Glomerular visceral epithelial cell (primary cell): ENCODE measurements around the gene DIS3L2.
A peak's percentile ranks its signal among the peaks of the same experiment; 100 is the strongest.

Experiments used
- DNase-seq: peaks from one replicate; pipeline ENCODE4 v3.0.0-alpha.2; 2016; ENCODE audit errors: extremely low spot score

The DIS3L2 gene

DNA sequence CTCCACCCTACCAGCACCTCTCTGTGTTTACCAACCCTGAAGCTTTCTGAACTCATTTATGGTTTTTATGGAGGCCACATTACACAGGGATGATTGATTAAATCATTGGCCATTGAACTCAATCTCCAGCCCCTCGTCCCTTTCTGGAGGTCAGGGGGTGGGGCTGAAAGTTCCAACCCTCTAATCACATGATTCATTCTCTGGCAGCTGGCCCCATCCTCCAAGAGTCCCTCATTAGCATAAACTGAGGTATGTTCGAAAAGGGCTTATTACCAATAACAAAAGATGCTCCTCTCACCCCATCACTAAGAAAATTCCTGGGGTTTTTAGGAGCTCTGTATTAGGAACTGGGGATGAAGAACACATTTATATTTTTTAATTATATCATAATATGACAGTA is 92.3 kb downstream of the DIS3L2 start:
- DNase-seq = no peak

DNA sequence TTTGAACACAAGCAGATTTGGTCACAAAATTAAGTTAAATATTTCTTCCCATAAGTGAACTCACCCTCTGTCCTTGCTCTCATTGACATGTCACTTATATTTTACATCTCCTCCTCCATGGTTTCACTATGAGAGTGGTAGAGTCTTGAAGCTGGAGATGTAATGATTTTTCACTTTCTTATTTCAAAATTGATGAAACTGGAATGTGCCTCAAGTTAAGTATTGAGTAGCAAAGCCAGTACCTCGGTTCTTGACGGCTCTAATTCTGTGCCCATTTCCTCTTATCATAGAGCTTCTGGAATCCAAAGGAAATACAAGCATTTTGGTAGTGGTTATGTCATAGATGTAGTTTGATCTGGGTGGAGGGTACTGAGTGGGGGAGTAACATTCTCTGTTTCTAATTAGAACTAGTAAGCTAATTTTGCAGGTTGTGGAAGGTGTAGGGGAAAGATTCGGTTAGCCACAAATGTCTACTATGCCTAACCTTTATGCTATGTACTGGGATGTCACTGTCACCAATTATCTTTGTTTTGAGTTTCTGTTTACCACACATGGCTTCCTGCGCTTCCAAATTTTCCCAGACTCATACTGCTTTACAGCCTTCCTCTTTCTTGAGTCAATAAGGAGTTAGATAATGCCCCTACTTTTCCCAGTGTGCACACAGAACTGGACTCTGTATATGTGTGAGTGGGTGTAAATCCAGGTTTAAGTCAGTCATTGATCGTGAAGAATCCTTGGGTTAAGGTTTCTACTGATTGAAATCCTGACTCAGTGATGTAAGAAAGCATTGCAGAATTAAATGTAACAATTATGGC is 96.8 kb downstream of the DIS3L2 start:
- DNase-seq = no peak

DNA sequence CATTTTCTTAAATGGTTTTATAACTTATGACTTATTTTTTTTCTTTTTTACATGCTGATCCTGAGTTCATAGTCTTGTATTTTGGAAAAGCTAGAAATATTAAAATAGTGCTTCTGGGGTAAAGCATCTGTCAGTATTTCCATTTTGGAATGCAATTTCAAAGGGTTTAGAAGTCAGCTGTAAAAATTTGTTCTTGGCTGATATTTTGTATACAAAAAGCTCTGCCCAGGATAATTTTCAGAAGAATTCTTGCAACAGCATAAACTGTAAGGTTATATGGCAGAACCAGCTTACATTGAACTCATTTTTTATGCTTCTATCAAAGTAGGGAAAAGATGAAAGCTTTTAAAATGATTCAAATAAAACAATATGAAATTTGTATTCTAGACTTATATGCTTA is 97.4 kb downstream of the DIS3L2 start:
- DNase-seq = no peak

- no peak for DNase-seq
Observed at GRCh38 chr2:232061265-232061664, 99.8 kb downstream of the DIS3L2 start.

- no peak for DNase-seq
Observed at GRCh38 chr2:232073026-232073425, 111.5 kb downstream of the DIS3L2 start.

DNA sequence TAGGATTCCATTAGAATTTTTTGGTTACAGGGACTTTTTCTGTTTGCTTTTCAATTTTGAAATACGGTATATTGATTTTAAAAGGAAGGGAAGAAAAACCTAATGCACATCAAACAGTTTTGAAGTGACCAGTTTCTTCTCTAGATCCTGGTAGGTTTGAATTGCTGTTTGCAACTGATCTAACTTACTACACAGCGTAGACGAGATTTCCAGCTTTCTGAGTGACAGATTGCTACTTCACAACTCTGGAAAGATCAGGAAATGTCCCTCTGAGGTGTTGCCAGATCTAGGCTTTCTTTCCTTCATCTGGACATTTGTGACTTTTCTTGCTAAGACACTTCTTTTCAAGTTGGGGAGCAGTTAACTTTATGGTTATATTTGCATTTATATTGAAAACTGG is 112.2 kb downstream of the DIS3L2 start:
- DNase-seq = no peak

DNA sequence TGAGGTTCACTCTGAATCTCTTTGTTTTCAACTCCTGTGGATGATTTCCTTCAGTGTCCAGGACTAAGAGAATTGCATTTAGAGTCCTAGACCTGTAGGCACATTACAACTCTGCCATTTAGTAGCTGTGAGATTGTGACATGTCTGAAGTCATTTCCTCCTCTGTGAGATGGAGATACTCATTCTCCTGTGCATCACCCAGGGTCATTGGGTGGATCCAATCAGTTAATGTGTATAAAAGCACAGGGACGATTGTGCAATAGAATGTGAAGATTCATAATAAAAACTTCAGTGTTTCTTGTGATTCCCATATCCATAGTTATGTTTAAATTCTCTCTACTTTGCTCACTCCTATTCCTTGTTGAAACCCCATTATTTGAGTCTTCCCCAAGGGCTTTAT is 113.6 kb downstream of the DIS3L2 start:
- DNase-seq = peak; percentile 65

DNA sequence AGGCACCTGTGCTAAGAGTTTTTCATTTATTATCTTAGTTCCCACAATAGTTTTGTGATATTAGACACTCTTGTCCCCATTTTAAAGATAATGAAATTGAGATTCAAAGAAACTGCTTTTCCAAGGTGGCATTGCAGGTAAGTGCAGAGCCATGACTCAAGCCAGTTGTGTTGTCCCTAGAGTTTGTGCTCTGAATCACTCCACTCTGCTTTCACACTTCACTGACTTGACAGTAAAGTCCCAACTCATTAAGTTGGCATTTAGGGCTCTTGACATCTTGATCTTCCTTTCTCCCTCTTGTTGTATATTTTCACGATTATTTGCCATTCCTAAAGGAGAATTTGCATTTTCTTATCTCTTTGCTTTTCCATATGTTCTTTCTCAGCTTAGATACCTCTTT is 114.3 kb downstream of the DIS3L2 start:
- peak; percentile 60 for DNase-seq

DNA sequence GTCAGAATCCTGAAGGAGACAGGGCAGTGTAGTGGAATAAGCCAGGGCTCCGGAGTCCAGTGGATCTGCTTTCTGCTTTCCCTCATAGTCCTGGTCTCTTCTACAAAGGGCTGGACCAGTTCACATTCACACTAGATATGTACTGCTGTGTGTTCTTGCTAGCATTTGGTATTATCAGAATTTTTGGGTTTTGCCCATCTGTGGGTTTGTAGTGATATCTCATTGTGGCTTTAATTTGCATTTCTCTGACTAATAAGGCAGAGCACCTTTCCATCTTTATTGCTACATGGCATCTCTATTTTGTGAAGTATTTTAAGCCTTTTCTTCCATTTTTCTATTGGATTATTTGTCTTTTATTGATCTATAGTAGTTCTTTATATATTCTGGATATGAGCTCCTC is 114.8 kb downstream of the DIS3L2 start:
- DNase-seq = no peak

GRCh38 chr2:232076736-232077135 is 115.2 kb downstream of the DIS3L2 start:
- no peak for DNase-seq

DNA sequence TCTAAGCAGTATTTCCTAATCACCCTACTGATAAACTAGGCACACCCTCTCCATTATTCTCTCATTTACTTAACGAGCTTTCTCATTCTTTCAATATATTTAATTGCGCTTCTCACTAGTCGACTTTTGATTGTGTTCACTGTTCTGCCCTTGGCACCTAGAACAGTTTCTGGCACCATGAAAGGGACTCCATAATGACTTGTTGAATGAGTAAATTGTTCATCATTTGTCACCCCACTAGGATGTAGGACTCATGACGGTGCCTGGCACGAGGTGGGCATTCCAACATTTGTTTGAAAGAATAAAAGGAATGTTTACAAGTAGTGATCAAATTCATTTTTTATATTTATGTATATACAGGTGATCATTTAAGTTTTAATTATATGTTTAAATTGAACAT is 123.7 kb downstream of the DIS3L2 start:
- DNase-seq = no peak

GRCh38 chr2:232085826-232086425 is 124.4 kb downstream of the DIS3L2 start:
- peak; percentile 25 for DNase-seq

DNA sequence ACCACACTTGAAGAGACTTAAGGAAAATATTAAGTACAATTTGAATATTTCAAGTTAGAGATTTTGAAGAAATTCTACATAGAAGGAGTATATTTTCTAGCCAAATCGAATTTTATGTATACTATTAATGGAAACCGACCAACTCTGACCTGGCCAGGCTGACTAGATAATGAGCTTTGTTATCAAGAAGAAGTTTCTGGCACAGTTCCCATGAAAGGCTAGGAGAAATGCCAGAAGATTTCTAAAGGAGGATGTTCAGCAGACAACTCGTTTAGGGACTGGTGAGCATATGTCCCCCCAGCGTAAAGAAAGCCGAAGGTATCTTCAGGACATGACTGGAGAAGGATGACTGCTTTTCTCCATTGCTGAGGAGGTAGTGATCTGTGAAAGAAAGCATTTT is 127.3 kb downstream of the DIS3L2 start:
- DNase-seq = no peak

DNA sequence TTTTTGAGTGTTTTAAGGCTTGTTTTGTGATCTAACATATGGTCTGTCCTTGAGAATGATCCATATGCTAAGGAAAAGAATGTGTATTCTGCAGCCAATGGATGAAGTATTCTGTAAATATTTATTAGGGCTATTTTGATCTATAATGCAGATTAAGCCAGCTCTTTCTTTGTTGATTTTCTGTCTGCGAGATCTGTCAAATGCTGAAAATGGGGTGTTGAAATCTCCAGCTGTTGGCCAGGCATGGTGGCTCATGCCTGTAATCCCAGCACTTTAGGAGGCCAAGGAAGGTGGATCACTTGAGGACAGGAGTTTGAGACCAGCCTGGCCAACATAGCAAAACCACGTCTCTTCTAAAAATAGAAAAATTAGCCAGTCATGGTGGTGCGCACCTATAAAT is 132.7 kb downstream of the DIS3L2 start:
- no peak for DNase-seq

DNA sequence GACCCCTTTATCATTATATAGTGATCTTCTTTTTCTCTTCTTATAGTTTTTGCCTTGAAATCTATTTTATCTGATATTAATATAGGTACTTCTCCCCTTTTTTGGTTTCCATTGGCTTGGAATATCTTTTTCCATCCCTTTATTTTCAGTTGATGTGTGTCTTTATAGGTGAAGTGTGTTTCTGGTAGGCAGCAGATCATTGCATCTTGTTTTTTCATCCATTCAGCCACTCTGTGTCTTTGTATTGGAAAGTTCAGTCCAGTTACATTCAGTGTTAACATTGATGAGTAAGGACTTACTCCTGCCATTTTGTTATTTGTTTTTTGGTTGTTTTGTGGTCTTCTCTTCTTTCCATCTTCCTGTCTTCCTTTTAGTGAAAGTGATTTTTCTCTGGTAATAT is 133.4 kb downstream of the DIS3L2 start:
- no peak for DNase-seq

DNA sequence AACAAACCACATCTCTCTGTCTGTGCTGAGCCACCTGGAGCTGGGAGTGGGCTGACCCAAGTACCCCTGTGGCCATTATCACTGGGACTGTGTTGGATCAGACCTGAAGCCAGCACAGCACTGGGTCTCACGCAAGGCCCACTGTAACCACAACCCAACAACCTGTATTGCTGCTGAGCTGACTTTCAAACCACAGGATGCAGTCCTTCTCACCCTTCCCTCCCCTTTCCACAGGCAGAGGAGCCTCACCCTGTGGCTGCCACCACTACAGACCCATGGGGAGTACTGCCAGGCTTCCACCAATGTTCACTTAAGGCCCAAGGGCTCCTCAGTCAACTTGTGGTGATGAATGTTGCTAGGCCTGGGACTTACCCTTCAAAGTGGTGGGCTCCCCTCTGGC is 135.7 kb downstream of the DIS3L2 start:
- no peak for DNase-seq

GRCh38 chr2:232097758-232098157 is 136.2 kb downstream of the DIS3L2 start:
- no peak for DNase-seq

- DNase-seq = no peak
Observed at GRCh38 chr2:232102380-232102779, 140.9 kb downstream of the DIS3L2 start.

DNA sequence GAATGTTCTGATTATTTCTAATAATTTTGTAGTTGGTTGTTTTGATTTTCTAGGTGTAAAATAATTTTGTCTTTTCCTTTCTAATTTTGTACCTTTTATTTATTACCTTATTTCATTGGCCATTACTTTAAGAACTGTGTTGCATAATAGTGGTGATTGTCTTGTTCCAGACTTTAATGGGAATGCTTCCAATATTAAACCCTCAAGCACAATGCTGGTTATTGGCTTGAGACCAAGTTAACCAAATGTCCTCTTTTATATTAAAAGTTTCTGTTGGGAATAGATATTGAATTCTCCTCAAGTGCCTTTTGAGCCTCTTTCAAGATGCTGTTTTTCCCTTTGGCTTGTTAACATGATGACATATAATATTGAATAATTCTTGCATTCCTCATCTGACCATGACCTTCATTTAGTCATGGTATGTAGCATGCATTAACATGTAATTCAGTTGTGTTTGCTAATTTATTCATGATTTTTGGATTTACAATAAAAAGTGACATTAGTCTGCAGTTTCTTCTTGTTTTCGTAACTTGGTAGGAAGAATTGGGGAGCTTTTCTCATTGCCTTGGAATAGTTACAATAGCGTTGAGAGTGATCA is 141.7 kb downstream of the DIS3L2 start:
- no peak for DNase-seq

- no peak for DNase-seq
Observed at GRCh38 chr2:232104076-232104646, 142.6 kb downstream of the DIS3L2 start.

GRCh38 chr2:232111551-232111950 is 150.0 kb downstream of the DIS3L2 start:
- DNase-seq = no peak

GRCh38 chr2:232113821-232114220 is 152.3 kb downstream of the DIS3L2 start:
- no peak for DNase-seq
